Measurements from ENCODE around the gene FA2H. TPM values are rescaled to one million over a fixed set of nuclear protein-coding genes. Genes with fewer than 3 reads are reported as not detected.
A peak's percentile ranks its signal among the peaks of the same experiment; 100 is the strongest.

Gene FA2H
- total and polyA plus RNA-seq, 2 of the 13 experiments (the other 11 are each of a cell fraction or from before 2014, with no cell fraction given), result 0.20 TPM; not detected in 1

GRCh38 chr16:74774223-74775139, at the start of gene FA2H (continued):
- TF ChIP-seq CSRNP1 (CRISPR knock-in tag; IDR thresholded peaks at IDR 0.05) (no peak), ARID5B (CRISPR knock-in tag; IDR thresholded peaks at IDR 0.05) (no peak), NCOA1 (CRISPR knock-in tag; IDR thresholded peaks at IDR 0.05) (no peak), REST (IDR thresholded peaks at IDR 0.05; ENCODE audit: borderline replicate concordance in 1 of 2, low read depth in 1 of 2, low read length in 2 of 2) (no peak), CBFB (CRISPR knock-in tag; IDR thresholded peaks at IDR 0.05) (peak; percentile 71; the same call in 1 of the 2 replicates), MAF1 (CRISPR knock-in tag; IDR thresholded peaks at IDR 0.05; ENCODE audit: borderline replicate concordance) (no peak), ZNF142 (CRISPR knock-in tag; IDR thresholded peaks at IDR 0.05) (0 out of 2 replicates have a peak, but pooled peaks have one; percentile 43), SNAPC2 (CRISPR knock-in tag; IDR thresholded peaks at IDR 0.05) (peak; percentile 95), ZNF547 (CRISPR knock-in tag; IDR thresholded peaks at IDR 0.05) (peak; percentile 56; the same call in 1 of the 2 replicates), NONO (IDR thresholded peaks at IDR 0.05) (no peak), NONO (CRISPR knock-in tag; conservative IDR thresholded peaks at IDR 0.05) (peak; percentile 48; the same call in 1 of the 2 replicates), ZNF329 (CRISPR knock-in tag; IDR thresholded peaks at IDR 0.05; ENCODE audit: low read depth) (peak; percentile 81; the same call in 1 of the 2 replicates)
